HG02943 (cell line): ENCODE data around the gene CRYBB3.

Experiments
- ATAC-seq: cut with Tn5 transposase; IDR thresholded peaks from one replicate; pipeline ENCODE4 v1.9.1; 2021; ENCODE audit warnings: mild to moderate bottlenecking, low read depth, moderate library complexity; ENCODE audit not compliant: unreplicated experiment

The CRYBB3 gene

DNA sequence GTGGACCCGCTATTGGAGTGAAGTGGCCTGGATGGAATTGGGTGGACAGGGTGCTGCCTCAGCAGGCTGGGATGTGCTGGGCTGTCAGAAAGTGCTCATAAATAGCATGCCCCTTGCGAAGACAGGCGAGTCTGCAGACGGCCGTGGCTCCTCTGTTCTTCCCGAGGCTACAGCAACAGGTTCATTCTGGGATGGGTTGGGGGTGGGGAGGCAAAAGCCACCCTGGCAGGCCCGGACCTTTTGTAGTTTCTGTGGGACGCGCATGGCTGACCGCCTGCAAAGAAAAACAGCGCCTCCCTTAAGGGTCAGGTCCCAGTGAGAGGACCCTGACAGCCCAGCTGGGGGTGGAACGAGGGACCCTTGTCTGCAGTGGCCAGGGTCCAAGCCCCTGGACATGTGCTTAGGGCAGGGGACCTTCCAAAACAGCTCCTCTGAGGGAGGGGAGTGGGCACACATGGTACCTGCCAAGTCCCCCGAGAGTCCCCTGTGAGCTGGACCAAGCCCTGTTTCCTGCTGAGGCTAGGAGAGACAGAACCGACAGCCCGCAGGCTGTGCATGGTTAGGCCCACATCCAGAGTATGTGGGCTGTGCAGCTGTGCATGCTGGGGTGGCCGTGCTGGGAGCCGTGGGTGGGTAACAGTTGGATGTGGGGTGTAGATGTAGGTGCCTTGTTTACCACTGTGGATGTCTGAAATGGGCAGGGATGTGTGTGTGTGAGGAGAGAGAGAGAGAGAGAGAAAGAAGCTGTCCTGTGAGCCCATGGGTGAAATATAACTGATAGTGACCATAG, at the start of gene CRYBB3:
Gene CRYBB3, plus strand, starts transcription at position 128 of the 790 bp plus-strand sequence. CDS start 1,539 bp downstream, outside the sequence.
- no peak for ATAC-seq

DNA sequence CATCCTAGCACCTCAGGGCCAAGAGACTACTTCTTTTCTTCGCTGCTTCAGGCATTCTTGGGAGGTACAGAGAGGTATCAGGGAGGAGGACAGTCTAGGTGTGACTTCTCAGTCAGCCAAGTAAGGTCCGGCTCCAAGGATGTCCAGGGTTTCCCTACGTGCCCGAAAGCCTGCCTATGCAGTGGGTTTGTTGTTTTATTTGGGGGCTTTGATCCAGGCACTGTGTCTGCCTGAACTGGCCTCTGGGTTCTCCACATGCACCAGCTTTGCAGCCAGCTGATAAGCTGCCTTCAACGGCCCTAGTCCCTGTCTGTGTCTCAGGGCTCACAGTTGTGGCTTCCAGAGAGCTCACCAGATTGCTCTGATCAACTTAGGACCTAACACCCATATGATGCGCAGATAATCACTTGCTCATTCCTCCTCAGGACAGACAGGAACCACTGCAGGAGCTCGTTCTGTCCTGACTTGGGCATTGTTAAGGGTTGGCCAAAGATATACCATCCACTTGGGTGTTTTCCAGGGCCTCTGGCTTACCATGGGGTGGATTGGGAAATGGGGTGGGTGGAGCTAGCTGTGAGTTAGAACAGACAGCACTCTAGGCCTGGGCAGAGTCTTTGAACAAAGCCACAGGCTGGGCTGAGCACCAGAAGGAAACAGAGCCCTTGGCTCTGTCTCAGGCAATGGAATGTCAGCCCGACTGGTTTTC, 45.5 kb upstream of the CRYBB3 start:
- no peak for ATAC-seq

DNA sequence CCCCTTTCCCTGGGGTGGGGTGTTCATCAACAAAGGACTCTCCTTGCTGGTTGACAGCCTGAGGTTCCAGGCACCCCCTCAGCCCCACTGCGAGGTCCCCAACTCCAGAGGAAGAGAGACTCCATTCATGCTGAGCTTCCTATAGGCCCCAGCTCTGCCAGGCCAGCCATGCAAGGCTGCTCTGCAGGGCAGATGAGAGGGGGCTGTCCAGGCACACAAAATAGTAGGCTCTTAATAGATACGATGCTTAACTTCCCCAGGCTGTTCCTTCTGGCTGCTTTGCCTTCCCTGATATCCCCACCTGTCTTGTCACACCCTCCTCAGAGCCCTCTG, 45.0 kb upstream of the CRYBB3 start:
- ATAC-seq: no peak

DNA sequence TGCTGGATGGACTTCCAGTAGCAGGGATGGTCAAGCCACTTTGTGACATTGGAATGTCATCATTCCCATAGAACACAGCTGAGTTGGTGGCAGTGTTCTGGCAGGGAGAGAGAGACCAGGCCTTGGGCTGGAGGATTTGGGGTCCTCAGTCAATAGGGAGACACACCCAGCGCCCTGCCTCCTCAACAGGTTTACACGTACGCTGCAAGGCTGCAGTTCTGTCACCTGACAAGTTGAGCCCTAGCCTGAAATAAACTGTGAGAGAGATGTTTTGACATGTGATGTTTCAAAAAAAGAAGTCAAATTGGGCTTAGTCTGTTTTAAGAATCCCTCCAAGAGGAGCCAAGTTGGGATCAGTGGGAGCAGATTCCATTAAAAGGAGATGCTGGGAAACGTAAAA, 42.9 kb upstream of the CRYBB3 start:
- ATAC-seq: no peak

DNA sequence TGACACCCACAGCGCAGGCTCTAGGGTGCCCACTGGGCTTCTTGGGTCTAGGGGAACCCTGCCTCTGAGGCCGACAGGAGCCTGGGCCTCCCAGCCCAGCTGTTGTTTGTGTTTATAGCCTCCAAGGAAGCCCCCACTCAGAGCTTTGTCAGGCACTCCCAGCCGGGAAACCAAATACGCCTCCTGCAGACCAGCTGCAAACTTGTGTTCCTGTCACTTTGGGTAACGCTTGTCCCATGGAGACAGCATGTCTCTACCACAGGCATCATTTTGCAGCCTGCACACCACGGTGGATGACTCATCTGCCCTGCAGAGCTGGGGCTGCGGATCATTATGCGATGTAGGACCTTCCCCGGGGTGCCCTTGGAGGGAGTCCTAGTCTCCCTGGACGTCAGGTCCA, 40.6 kb upstream of the CRYBB3 start:
- no peak for ATAC-seq

DNA sequence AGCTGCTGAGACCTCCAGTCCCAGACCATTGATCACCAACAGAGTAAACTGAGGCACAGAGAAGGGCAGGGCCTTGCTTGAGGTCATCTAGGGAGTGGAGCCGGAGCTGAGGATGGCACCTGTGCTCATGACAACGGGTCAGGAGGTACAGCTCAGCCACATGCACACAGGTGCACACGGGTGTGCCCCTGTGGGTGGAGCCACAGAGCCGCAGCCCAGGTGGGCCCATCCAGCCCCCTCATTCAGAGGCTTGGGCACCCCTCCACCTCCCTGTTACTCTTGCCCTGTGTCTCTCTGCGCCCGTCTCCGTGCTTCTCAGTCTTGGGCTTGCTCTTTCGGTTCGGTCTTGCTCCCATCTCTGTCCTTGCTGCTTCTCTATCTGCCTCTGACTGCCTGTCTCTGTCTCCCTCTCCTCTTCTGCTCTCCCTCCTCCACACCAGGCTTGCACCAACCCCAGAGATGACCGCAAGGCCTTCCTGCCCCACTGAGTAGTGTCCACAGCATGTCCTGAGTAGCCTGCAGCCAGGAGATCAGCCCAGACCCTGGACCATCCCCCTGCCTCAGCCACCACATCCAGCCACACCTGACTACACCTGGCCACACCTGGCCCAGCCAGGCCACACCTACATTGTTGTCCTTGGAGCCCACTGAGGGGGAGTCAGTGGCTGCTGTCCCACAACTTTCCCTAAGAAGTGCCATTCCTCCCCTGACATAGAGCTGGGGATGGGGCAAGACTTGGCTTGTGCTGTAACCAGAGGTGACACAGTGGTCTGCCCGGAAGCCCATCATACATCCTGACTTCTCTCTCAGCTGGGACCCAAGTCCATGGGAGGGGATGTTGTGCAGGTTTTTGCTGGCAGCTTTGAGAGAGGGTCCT, 39.3 kb upstream of the CRYBB3 start:
- ATAC-seq: no peak

DNA sequence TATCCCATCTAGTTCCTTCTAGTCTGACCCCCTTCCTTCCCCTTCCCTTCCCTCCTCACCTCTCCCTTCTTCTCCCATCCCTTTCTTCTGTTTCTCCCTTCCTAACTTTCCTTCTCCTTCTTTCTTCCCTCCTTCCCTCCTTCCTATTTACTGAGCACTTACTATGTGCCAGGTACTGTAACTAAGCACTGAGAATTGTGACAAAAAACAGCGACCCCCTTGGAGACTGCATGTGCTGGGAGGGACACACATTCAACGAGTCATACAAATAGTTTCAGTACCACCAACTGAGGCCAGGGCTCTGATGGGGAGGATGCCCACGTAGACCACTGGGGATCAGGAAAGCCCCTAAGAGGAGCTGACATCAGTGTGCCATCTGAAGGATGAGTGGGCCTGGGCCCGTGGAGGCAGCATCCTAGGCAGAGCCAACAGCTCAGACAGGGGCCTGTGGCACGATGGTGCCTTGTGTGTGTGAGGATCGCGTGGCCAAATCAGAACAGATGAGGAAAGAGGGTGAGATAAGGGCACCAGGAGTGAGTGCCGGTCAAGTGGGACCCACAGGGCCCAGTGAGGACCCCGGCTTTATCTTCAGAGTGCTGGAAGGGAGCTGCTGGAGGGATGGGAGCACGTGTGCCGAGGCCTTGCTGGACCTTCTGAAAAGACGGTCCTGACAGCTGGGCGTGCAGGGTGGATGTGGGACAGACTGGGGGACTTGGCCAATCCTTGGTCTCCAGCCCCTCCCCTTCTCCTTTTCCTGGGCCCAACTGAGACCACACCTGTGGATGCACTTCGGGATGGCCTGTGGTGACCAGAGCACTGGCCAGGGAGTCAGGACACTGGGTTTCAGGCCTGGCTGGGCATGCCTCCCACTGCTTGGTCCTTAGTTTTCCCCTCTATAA, 38.4 kb upstream of the CRYBB3 start:
- ATAC-seq: no peak

DNA sequence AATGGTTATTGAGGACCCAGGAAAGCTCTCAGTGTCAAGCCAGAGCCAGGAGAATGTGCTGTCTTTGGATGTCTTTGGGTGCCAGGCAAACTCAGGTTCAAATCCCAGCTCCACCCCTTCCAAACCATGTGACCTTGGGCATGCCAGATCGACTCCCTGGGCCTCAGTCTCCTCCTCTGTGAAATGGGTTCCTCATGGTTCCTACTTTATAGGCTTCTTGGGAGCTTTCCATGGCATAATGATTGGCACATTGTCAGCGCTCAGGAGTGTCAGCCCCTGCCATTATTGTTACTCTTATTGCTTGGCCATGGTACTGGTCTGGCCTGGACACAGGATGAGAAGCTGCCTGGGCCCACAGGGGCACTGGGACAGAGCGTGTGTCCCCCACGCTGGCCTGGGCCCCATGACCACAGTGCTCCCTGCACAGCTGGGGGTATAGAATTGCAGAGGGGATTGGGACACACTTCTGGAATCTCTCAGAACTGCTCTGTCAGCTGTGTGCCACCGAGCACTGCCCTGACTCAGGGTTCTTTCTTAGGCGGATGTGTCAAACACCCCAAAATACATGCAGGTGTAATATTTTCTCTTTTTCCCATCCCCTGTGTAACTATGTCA, 37.6 kb upstream of the CRYBB3 start:
- ATAC-seq: no peak

DNA sequence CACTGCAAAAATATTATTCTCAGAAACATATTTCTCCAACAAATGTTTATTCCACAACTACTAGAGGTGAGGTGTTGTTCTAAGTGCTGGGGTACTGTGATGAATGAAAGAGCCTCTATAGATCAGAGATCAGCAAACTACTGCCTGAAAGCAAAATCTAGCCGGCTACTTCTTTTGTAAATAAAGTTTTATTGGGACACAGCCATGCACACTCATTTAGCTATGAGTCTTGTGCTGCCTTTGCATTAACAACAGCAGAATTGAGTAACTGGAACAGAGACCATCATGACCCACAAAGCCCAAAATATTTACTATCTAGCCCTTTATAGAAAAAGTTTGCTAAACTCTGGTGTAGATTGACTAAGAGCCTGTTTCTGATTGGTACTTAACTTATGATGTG, 37.1 kb upstream of the CRYBB3 start:
- no peak for ATAC-seq

DNA sequence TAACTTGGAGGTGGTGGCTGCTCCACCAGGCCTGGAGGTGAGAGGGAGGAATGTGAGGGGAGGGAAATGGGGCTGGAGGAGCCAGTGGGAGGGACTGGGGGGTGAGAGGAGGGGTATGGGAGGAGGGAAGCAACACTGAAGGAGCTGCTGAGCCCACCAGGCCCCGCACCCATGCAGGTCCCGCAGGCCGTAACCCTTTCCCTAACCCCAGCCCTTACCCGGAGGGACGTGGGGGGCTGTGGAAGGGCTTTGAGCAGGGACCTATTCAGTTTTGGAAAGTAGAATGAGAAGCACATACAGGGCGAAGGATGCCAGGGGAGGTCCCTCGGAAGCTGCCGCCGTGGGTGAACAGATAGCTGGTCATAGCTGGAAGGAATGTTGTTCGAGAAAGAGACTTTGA, 33.9 kb upstream of the CRYBB3 start:
- no peak for ATAC-seq

DNA sequence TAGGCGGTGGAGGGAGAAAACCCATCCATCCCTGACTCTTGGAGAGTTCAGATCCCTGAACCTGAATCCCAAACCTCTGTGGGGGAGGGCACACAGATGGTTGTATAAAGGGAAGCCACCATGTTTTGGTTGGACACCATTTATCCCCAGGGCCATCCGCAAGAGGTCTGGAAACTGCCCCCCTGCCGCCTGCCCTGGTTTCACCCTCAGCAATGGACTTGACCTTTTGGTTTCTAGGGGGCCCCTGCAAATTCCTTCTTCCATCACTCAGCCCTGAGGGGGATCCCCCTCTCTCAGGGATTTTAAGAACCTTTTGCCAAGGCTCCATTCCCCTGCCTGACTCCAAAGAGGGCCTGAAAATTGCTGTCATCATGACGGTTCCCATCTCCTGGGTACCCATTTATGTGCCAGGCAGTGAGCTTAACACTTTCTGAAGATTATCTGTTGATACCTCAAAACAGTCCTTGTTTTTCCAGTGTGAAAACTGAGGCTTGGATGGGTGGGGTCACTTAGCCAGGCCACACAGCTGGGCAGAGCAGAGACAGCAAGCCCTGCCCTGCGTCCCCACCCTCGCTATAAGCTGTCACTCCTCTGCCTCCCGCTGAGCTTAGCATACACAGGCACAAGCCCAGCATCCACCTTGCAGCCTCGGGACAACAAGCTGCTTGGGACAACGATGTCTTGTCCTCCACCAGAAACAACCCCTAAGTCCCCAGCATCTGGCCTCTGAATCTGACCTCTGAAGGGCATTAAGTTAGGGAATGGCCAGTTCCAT, 33.2 kb upstream of the CRYBB3 start:
- no peak for ATAC-seq

DNA sequence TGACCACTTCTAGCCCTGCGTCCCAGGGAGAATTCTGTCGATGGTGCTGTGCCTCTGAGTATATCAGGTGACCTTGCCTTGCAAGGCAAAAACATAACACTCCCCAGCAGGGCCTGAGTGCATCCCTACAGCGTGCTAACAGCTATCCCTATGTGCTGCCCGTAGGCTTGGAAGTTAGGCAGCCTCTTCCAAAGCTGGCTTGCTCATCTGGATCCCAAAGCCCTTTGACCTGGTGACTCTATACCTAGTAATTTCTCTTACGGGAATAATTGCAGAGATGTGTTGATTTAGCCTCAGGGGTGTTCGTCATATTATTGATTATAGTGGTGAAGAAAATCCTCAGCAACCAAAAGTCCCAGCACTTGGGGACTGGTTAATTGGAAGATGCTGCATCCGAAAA, 32.6 kb upstream of the CRYBB3 start:
- ATAC-seq: no peak

DNA sequence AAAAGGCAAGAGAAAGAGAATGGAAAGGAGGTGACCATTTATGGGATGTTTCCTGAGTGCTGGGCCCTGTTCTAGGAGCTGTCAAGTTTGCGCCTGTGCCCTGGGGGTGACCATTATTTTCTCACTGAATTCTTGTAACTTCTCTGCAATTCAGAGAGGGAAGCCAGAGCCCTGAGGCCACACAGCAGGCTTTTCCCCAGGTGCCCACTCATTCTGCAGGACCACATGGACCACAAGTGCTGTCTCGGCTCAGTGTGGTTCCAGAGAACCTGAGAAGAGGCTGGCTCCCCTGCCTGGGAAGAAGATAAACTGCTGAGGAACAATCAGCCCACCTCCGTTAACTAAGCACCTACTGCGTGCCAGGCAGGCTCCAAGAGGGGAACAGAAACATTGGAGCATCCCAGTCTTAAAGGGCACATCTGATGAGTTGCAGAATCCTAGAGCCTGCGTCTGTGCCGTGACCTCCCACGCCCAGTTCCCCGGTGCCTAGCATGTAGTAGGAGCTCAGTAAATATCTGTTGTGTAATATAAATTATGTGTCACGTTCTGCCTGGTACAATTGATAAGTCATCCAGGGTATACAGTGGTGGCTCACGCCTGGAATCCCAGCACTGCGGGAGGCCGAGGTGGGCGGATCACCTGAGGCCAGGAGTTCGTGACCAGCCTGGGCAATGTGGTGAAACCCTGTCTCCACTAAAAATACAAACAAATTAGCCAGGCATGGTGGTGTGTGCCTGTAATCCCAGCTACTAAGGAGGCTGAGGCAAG, 31.6 kb upstream of the CRYBB3 start:
- no peak for ATAC-seq

DNA sequence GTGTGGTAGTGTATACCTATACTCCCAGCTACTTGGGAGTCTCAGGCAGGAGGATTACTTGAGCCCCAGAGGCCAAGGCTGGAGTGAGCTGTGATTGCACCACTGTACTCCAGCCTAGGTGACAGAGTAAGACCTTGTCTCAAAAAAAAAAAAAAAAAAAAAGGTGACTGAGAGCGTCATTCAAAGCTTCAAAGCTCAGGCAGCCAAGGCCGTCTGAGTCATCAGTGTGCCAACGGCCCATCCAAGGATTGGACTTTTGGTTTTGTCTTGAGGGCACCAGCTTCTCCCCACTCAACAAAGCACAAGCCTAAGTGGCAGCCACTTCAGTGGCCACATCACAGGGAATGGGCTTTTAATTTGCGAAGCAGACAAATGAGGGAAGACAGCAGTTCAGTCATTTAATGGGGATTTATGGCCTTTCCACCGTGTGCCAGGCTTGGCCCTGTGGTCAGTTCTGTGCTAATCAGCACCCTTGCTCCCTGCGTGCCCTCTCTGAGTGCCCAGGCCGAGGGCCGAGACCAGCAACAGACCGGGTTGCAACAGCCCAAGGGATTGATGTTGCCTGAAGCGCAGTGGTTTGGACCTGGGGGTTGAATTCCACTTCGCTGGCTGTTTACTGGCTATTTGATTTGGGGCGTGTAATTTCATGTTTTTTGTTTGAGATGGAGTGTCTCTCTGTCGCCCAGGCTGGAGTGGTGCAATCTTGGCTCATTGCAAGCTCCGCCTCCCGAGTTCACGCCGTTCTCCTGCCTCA, 30.2 kb upstream of the CRYBB3 start:
- no peak for ATAC-seq

DNA sequence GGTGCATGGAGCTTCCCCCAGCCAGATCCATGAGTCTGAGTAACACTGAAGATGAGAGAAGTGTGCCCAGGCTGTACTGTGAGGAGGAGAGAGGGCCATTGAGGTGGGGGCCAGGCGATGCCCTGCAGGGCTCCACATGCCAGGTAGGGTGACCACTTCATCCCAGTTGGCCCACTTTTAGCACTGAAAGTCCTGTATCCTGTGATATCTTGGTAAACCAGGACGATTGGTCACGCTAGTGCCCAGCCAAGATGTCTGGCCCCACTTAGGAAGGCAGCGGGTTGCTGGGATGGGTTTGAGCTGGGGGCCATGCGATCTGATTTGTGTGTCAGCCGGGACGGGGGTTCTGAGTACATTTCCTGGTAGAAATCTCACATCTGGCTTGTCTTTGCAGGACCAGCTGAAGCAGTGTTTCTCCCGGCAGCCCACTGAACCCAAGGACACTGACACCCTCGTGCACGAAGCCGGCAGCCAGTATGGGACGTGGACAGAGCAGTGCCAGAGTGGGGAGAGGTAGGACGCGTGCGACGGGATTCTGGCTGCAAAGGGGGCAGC, 29.2 kb upstream of the CRYBB3 start:
- ATAC-seq: no peak

DNA sequence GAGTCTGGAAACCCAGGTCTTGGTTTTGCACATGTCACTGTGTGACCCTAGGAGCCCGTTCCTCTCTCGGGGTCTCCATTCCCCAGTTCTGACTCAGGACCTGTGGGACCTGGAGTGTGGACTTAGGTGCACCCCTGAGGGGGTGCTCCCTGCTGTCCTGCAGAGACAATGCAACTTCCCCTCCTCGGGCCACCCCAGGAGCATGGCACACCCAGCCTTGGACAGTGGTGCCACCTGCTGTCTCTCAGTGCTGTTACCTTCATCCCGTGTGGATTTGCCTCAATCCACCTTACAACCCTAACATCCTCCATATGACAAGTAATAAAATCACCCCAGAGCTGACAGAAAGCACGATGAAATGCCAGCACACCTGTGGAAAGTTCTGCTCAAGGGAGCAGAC, 27.5 kb upstream of the CRYBB3 start:
- ATAC-seq: no peak

DNA sequence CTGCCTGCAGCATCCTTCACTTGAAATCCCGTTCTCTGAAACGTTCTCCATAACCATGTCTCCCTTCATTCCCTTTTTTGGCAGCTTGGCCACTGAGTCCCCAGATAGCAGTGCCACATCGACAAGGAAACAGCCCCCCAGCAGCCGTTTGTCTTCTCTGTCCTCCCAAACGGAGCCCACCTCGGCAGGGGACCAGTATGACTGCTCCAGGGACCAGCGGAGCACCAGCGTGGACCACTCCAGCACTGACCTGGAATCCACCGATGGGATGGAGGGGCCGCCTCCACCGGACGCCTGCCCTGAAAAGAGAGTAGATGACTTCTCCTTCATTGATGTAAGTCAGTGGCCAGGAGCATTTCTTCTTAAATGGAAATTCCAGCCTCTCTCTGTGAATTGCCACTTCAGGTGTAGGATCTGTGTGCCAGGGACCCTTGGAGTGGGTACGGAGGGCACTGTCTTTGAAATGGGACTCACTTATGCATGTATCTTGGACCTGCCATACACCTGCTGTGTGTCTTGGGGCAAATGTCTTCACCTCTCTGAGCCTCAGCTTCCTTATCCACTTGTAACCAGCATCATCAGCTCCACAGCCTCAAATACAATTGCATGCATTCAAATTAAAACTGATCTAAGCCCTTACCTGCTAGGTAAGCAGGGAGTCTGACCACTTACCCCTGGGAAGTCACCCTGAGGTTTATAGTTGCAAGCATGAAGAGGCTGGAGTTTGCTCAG, 25.3 kb upstream of the CRYBB3 start:
- no peak for ATAC-seq
